Activated naive CD8-positive, alpha-beta T cell (primary cell): ENCODE measurements around the gene PCDHGC3.

ENCODE experiments used
- H3K27ac Mint-ChIP-seq: one replicate; pipeline ENCODE4 v1.8.0; 2021; ENCODE audit warnings: mixed read lengths
- H3K27me3 Mint-ChIP-seq: one replicate; pipeline ENCODE4 v1.8.0; 2021; ENCODE audit warnings: mixed read lengths
- H3K36me3 Mint-ChIP-seq: one replicate; pipeline ENCODE4 v1.8.0; 2021; ENCODE audit warnings: mixed read lengths
- H3K4me1 Mint-ChIP-seq: one replicate; pipeline ENCODE4 v1.8.0; 2021; ENCODE audit warnings: low read depth, mixed read lengths
- H3K4me3 Mint-ChIP-seq: one replicate; pipeline ENCODE4 v1.8.0; 2021; ENCODE audit warnings: mild to moderate bottlenecking, mixed read lengths
- H3K9me3 Mint-ChIP-seq: one replicate; pipeline ENCODE4 v1.8.0; 2021; ENCODE audit warnings: low read depth, mixed read lengths

The PCDHGC3 gene

GRCh38 chr5:141491323-141492167, 15.8 kb downstream of the PCDHGC3 start:
- H3K36me3 Mint-ChIP-seq = no peaks in the 10 kb centered on the region
- peak overlapping the region; percentile 77 for H3K4me3 Mint-ChIP-seq
- H3K4me1 Mint-ChIP-seq = peaks cover 14% of the 10 kb centered on the region
- peaks cover 40% of the 10 kb centered on the region for H3K27me3 Mint-ChIP-seq
- H3K9me3 Mint-ChIP-seq = no peaks in the 10 kb centered on the region
- peak overlapping the region; percentile 64 for H3K27ac Mint-ChIP-seq

GRCh38 chr5:141492168-141492885, 16.6 kb downstream of the PCDHGC3 start:
- Mint-ChIP-seq H3K4me1 (peaks cover 14% of the 10 kb centered on the region), H3K36me3 (no peaks in the 10 kb centered on the region), H3K27me3 (peaks cover 33% of the 10 kb centered on the region), H3K9me3 (no peaks in the 10 kb centered on the region), H3K27ac (peak overlapping the region; percentile 64), H3K4me3 (peak overlapping the region; percentile 77)

GRCh38 chr5:141493500-141494422, 18.0 kb downstream of the PCDHGC3 start:
- Mint-ChIP-seq H3K9me3 (no peaks in the 10 kb centered on the region), H3K4me3 (no peak overlapping the region), H3K27ac (no peak overlapping the region), H3K27me3 (peaks cover 29% of the 10 kb centered on the region), H3K4me1 (peaks cover 14% of the 10 kb centered on the region), H3K36me3 (no peaks in the 10 kb centered on the region)

- H3K27ac Mint-ChIP-seq = no peak overlapping the region
- peaks cover 21% of the 10 kb centered on the region for H3K27me3 Mint-ChIP-seq
- peaks cover 14% of the 10 kb centered on the region for H3K4me1 Mint-ChIP-seq
- no peaks in the 10 kb centered on the region for H3K36me3 Mint-ChIP-seq
- H3K9me3 Mint-ChIP-seq = no peaks in the 10 kb centered on the region
- H3K4me3 Mint-ChIP-seq = no peak overlapping the region
These were observed 19.1 kb downstream of the PCDHGC3 start for GRCh38 chr5:141494761-141495452.

GRCh38 chr5:141495453-141495811, 19.7 kb downstream of the PCDHGC3 start:
- H3K4me3 Mint-ChIP-seq = no peak overlapping the region
- no peaks in the 10 kb centered on the region for H3K36me3 Mint-ChIP-seq

GRCh38 chr5:141496038-141496437, 20.3 kb downstream of the PCDHGC3 start:
- Mint-ChIP-seq H3K36me3 (no peaks in the 10 kb centered on the region), H3K9me3 (no peaks in the 10 kb centered on the region), H3K27me3 (peaks cover 12% of the 10 kb centered on the region), H3K4me1 (peaks cover 14% of the 10 kb centered on the region), H3K4me3 (no peak overlapping the region), H3K27ac (no peak overlapping the region)

More at GRCh38 chr5:141495453-141495811, 19.7 kb downstream of the PCDHGC3 start:
- peaks cover 14% of the 10 kb centered on the region for H3K4me1 Mint-ChIP-seq
- H3K9me3 Mint-ChIP-seq = no peaks in the 10 kb centered on the region
- peaks cover 18% of the 10 kb centered on the region for H3K27me3 Mint-ChIP-seq
- H3K27ac Mint-ChIP-seq = no peak overlapping the region

GRCh38 chr5:141501761-141502160, 26.0 kb downstream of the PCDHGC3 start:
- H3K36me3 Mint-ChIP-seq = no peaks in the 10 kb centered on the region
- no peak overlapping the region for H3K27ac Mint-ChIP-seq
- no peaks in the 10 kb centered on the region for H3K4me1 Mint-ChIP-seq
- peaks cover 6% of the 10 kb centered on the region for H3K27me3 Mint-ChIP-seq
- no peaks in the 10 kb centered on the region for H3K9me3 Mint-ChIP-seq
- H3K4me3 Mint-ChIP-seq = no peak overlapping the region

- H3K4me3 Mint-ChIP-seq = no peak overlapping the region
- no peaks in the 10 kb centered on the region for H3K9me3 Mint-ChIP-seq
- H3K4me1 Mint-ChIP-seq = no peaks in the 10 kb centered on the region
- H3K27me3 Mint-ChIP-seq = peaks cover 2% of the 10 kb centered on the region
- H3K27ac Mint-ChIP-seq = no peak overlapping the region
- H3K36me3 Mint-ChIP-seq = no peaks in the 10 kb centered on the region
These were observed 27.9 kb downstream of the PCDHGC3 start for GRCh38 chr5:141503681-141504080.

- H3K27ac Mint-ChIP-seq = no peak overlapping the region
- peaks cover 3% of the 10 kb centered on the region for H3K4me1 Mint-ChIP-seq
- H3K27me3 Mint-ChIP-seq = peaks cover 2% of the 10 kb centered on the region
- no peaks in the 10 kb centered on the region for H3K9me3 Mint-ChIP-seq
- H3K4me3 Mint-ChIP-seq = no peak overlapping the region
- H3K36me3 Mint-ChIP-seq = no peaks in the 10 kb centered on the region
These were observed 28.4 kb downstream of the PCDHGC3 start for GRCh38 chr5:141504216-141504615.

GRCh38 chr5:141506381-141507155, 30.8 kb downstream of the PCDHGC3 start:
- no peaks in the 10 kb centered on the region for H3K27me3 Mint-ChIP-seq
- H3K4me1 Mint-ChIP-seq = peaks cover 4% of the 10 kb centered on the region
- no peak overlapping the region for H3K4me3 Mint-ChIP-seq
- no peaks in the 10 kb centered on the region for H3K9me3 Mint-ChIP-seq
- no peak overlapping the region for H3K27ac Mint-ChIP-seq
- no peaks in the 10 kb centered on the region for H3K36me3 Mint-ChIP-seq

GRCh38 chr5:141507387-141508091, 31.8 kb downstream of the PCDHGC3 start:
- Mint-ChIP-seq H3K4me1 (peaks cover 6% of the 10 kb centered on the region), H3K36me3 (no peaks in the 10 kb centered on the region), H3K27ac (no peak overlapping the region), H3K27me3 (no peaks in the 10 kb centered on the region), H3K4me3 (no peak overlapping the region), H3K9me3 (no peaks in the 10 kb centered on the region)

- Mint-ChIP-seq H3K4me1 (peaks cover 13% of the 10 kb centered on the region), H3K9me3 (no peaks in the 10 kb centered on the region), H3K4me3 (no peak overlapping the region), H3K27ac (no peak overlapping the region), H3K27me3 (no peaks in the 10 kb centered on the region), H3K36me3 (no peaks in the 10 kb centered on the region)
These were observed 32.7 kb downstream of the PCDHGC3 start for GRCh38 chr5:141508440-141508797.

GRCh38 chr5:141508798-141509611, 33.2 kb downstream of the PCDHGC3 start:
- Mint-ChIP-seq H3K4me3 (peak overlapping the region; percentile 35), H3K27me3 (no peaks in the 10 kb centered on the region), H3K9me3 (no peaks in the 10 kb centered on the region), H3K4me1 (peaks cover 18% of the 10 kb centered on the region), H3K36me3 (no peaks in the 10 kb centered on the region), H3K27ac (no peak overlapping the region)
